Liver (tissue), 9 donors: Measurements from ENCODE around the gene LYRM1. TPM values are rescaled to one million over a fixed set of nuclear protein-coding genes. Genes with fewer than 3 reads are reported as not detected.

ENCODE experiments used
- DNase-seq: peaks from one replicate; pipeline ENCODE4 v3.0.0-alpha.2; 2017; ENCODE audit warnings: low spot score
- H3K27ac ChIP-seq, 2 donors: one replicate each; pipeline ENCODE4 v1.7.0; 2013; ENCODE audit warnings: inconsistent platforms in 2 of 2, low read length in 2 of 2, control low read depth in 1 of 2, low read depth in 1 of 2, mild to moderate bottlenecking in 1 of 2
- H3K27me3 ChIP-seq, 4 donors: one replicate each; pipeline versions ENCODE4 v1.6.1 to v1.7.0; 2013; ENCODE audit warnings: low read length in 3 of 4, inconsistent platforms in 1 of 4, mild to moderate bottlenecking in 1 of 4, moderate library complexity in 1 of 4; ENCODE audit not compliant: control insufficient read depth in 4 of 4, insufficient read depth in 4 of 4
- H3K36me3 ChIP-seq, 4 donors: one replicate each; pipeline versions ENCODE4 v1.6.1 to v1.7.0; 2013; ENCODE audit warnings: low read length in 3 of 4, mild to moderate bottlenecking in 3 of 4, low read depth in 1 of 4, moderate library complexity in 1 of 4; ENCODE audit not compliant: control insufficient read depth in 4 of 4, insufficient read depth in 3 of 4
- H3K4me1 ChIP-seq, 4 donors: one replicate each; pipeline versions ENCODE4 v1.6.1 to v1.7.0; 2013; ENCODE audit warnings: low read length in 3 of 4, mild to moderate bottlenecking in 3 of 4, moderate library complexity in 1 of 4; ENCODE audit not compliant: control insufficient read depth in 4 of 4, insufficient read depth in 4 of 4
- H3K4me3 ChIP-seq, 3 donors: one replicate each; pipeline versions ENCODE4 v1.6.1 to v1.7.0; 2013; ENCODE audit warnings: low read length in 3 of 3, control low read depth in 1 of 3, low read depth in 1 of 3, mild to moderate bottlenecking in 1 of 3
- H3K9ac ChIP-seq, 2 donors: one replicate each; pipeline ENCODE4 v1.7.0; 2013; ENCODE audit warnings: low read length in 2 of 2, mild to moderate bottlenecking in 2 of 2, moderate library complexity in 2 of 2, control low read depth in 1 of 2, low read depth in 1 of 2
- H3K9me3 ChIP-seq, 4 donors: one replicate each; pipeline versions ENCODE4 v1.6.1 to v1.7.0; 2013; ENCODE audit warnings: low read length in 3 of 4; ENCODE audit not compliant: control insufficient read depth in 4 of 4
- EGR1 ChIP-seq, 2 donors: IDR thresholded peaks; 2 replicates each; pipeline ENCODE4 v1.6.1; 2016 to 2018; ENCODE audit warnings: antibody characterized with exemption in 2 of 2, low read depth in 2 of 2
- FOXA1 ChIP-seq: IDR thresholded peaks from 2 replicates; pipeline ENCODE4 v1.6.1; 2016; ENCODE audit warnings: antibody characterized with exemption
- FOXA2 ChIP-seq: IDR thresholded peaks from 2 replicates; pipeline ENCODE4 v1.6.1; 2016; ENCODE audit warnings: antibody characterized with exemption
- GABPA ChIP-seq, 2 donors: IDR thresholded peaks in 1 of 2; conservative IDR thresholded peaks in 1 of 2; 2 replicates each; pipeline ENCODE4 v1.6.1; 2016; ENCODE audit warnings: antibody characterized with exemption in 2 of 2, mild to moderate bottlenecking in 1 of 2, moderate library complexity in 1 of 2
- HNF4A ChIP-seq, 2 donors: conservative IDR thresholded peaks; 2 replicates each; pipeline ENCODE4 v1.6.1; 2016; ENCODE audit warnings: antibody characterized with exemption in 2 of 2, mild to moderate bottlenecking in 2 of 2
- HNF4G ChIP-seq: IDR thresholded peaks from 2 replicates; pipeline ENCODE4 v1.6.1; 2016; ENCODE audit warnings: antibody characterized with exemption
- JUND ChIP-seq, 2 donors: IDR thresholded peaks; 2 replicates each; pipeline ENCODE4 v1.6.1; 2016; ENCODE audit warnings: antibody characterized with exemption in 2 of 2
- NR2F2 ChIP-seq: IDR thresholded peaks from 2 replicates; pipeline ENCODE4 v1.6.1; 2016; ENCODE audit warnings: antibody characterized with exemption
- RAD21 ChIP-seq, 2 donors: IDR thresholded peaks; 2 replicates each; pipeline ENCODE4 v1.6.1; 2016; ENCODE audit warnings: antibody characterized with exemption in 2 of 2, mild to moderate bottlenecking in 2 of 2
- RXRA ChIP-seq, 2 donors: IDR thresholded peaks; 2 replicates each; pipeline ENCODE4 v1.6.1; 2017 to 2018; ENCODE audit warnings: antibody characterized with exemption in 2 of 2, mild to moderate bottlenecking in 1 of 2
- SP1 ChIP-seq: IDR thresholded peaks from 2 replicates; pipeline ENCODE4 v1.6.1; 2018; ENCODE audit warnings: antibody characterized with exemption, mild to moderate bottlenecking
- TAF1 ChIP-seq: conservative IDR thresholded peaks from 2 replicates; pipeline ENCODE4 v1.6.1; 2016; ENCODE audit warnings: antibody characterized with exemption, mild to moderate bottlenecking
- YY1 ChIP-seq: IDR thresholded peaks from 2 replicates; pipeline ENCODE4 v1.6.1; 2016; ENCODE audit warnings: antibody characterized with exemption, mild to moderate bottlenecking
- WGBS: extraction: QIAGEN DNeasy Blood & Tissue Kit; methylation state at CpG from one replicate; pipeline ENCODE4 v1.1.7; 2013; 5-methylcytosine and 5-hydroxymethylcytosine counted together
- polyA plus RNA-seq, 2 donors: library from polyadenylated mRNA; stranded (reverse) in 1 of 2; unstranded in 1 of 2; fragments of 200-250 nt in 1 of 2; fragments of >200 nt in 1 of 2; fragmentation: Nextera tagmentation in 1 of 2; extraction: Ambion mirVana in 1 of 2; gene quantifications; one replicate each; pipeline versions ENCODE4 v1.2.1 to v1.2.3, GENCODE V29; 2013 to 2015
- total RNA-seq, 2 donors: library from RNA; depleted of rRNA; stranded (reverse); fragments of >200 nt; gene quantifications; one replicate each; pipeline ENCODE4 v1.2.3, GENCODE V29; 2014
- TF ChIP-seq, protein P1 (sequence below): IDR thresholded peaks from 2 replicates; pipeline ENCODE4 v1.6.1; 2016; ENCODE audit warnings: antibody characterized with exemption
- TF ChIP-seq, protein P2 (sequence below): IDR thresholded peaks from 2 replicates; pipeline ENCODE4 v1.6.1; 2016; ENCODE audit warnings: antibody characterized with exemption
- TF ChIP-seq, protein P3 (sequence below): IDR thresholded peaks from 2 replicates; pipeline ENCODE4 v1.6.1; 2016; ENCODE audit warnings: antibody characterized with exemption, mild to moderate bottlenecking
- TF ChIP-seq, protein P4 (sequence below): fragments of 150-350 bp; IDR thresholded peaks from 2 replicates; pipeline ENCODE4 v1.5.1; 2017; ENCODE audit warnings: improper control_type of control experiment, low read depth, low read length; ENCODE audit not compliant: missing input control
- TF ChIP-seq, protein P5 (sequence below): IDR thresholded peaks from 2 replicates; pipeline ENCODE4 v1.6.1; 2016; ENCODE audit warnings: antibody characterized with exemption
- donor health status: healthy.
- donor health status: healthy.
- donor health status: healthy.
- donor health status: healthy.
- donor health status: healthy.

The LYRM1 gene
- total and polyA plus RNA-seq, 4 donors = 33.2 to 57.3 (median 50.8) TPM

DNA sequence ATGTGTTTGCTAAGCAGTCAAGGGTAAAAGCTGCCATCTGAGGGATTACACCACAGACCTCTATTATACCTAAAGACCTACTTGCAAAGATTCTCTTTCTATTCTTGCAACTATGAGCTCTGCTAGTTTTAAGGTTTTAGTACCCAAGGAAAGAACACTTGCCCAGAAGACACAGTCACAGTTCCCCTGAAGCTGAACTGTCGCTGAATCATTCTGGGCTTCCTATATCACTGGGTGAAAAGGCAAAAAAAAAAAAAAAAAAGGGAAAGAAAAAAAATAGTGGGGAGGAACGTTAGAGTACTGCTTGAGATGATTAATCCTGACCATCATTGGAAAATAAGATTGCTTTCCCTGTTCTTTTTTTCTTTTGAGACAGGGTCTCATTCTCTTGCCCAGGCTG lies 37.9 kb downstream of the LYRM1 start:
- TF ChIP-seq JUND (IDR thresholded peaks at IDR 0.05) = no peak
- no peak for TF ChIP-seq SP1
- TF ChIP-seq FOXA1 = no peak
- no peak for TF ChIP-seq HNF4A (conservative IDR thresholded peaks at IDR 0.05)
- TF ChIP-seq, protein P1, sequence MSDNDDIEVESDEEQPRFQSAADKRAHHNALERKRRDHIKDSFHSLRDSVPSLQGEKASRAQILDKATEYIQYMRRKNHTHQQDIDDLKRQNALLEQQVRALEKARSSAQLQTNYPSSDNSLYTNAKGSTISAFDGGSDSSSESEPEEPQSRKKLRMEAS = no peak
- no peak for TF ChIP-seq GABPA (IDR thresholded peaks at IDR 0.05 in 1 of 2, conservative IDR thresholded peaks at IDR 0.05 in 1 of 2)
- no peak for TF ChIP-seq YY1
- TF ChIP-seq, protein P2, sequence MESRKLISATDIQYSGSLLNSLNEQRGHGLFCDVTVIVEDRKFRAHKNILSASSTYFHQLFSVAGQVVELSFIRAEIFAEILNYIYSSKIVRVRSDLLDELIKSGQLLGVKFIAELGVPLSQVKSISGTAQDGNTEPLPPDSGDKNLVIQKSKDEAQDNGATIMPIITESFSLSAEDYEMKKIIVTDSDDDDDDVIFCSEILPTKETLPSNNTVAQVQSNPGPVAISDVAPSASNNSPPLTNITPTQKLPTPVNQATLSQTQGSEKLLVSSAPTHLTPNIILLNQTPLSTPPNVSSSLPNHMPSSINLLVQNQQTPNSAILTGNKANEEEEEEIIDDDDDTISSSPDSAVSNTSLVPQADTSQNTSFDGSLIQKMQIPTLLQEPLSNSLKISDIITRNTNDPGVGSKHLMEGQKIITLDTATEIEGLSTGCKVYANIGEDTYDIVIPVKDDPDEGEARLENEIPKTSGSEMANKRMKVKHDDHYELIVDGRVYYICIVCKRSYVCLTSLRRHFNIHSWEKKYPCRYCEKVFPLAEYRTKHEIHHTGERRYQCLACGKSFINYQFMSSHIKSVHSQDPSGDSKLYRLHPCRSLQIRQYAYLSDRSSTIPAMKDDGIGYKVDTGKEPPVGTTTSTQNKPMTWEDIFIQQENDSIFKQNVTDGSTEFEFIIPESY = no peak
- TF ChIP-seq, protein P3, sequence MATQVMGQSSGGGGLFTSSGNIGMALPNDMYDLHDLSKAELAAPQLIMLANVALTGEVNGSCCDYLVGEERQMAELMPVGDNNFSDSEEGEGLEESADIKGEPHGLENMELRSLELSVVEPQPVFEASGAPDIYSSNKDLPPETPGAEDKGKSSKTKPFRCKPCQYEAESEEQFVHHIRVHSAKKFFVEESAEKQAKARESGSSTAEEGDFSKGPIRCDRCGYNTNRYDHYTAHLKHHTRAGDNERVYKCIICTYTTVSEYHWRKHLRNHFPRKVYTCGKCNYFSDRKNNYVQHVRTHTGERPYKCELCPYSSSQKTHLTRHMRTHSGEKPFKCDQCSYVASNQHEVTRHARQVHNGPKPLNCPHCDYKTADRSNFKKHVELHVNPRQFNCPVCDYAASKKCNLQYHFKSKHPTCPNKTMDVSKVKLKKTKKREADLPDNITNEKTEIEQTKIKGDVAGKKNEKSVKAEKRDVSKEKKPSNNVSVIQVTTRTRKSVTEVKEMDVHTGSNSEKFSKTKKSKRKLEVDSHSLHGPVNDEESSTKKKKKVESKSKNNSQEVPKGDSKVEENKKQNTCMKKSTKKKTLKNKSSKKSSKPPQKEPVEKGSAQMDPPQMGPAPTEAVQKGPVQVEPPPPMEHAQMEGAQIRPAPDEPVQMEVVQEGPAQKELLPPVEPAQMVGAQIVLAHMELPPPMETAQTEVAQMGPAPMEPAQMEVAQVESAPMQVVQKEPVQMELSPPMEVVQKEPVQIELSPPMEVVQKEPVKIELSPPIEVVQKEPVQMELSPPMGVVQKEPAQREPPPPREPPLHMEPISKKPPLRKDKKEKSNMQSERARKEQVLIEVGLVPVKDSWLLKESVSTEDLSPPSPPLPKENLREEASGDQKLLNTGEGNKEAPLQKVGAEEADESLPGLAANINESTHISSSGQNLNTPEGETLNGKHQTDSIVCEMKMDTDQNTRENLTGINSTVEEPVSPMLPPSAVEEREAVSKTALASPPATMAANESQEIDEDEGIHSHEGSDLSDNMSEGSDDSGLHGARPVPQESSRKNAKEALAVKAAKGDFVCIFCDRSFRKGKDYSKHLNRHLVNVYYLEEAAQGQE = no peak
- TF ChIP-seq TAF1 = no peak
- no peak for TF ChIP-seq FOXA2
- TF ChIP-seq, protein P4, sequence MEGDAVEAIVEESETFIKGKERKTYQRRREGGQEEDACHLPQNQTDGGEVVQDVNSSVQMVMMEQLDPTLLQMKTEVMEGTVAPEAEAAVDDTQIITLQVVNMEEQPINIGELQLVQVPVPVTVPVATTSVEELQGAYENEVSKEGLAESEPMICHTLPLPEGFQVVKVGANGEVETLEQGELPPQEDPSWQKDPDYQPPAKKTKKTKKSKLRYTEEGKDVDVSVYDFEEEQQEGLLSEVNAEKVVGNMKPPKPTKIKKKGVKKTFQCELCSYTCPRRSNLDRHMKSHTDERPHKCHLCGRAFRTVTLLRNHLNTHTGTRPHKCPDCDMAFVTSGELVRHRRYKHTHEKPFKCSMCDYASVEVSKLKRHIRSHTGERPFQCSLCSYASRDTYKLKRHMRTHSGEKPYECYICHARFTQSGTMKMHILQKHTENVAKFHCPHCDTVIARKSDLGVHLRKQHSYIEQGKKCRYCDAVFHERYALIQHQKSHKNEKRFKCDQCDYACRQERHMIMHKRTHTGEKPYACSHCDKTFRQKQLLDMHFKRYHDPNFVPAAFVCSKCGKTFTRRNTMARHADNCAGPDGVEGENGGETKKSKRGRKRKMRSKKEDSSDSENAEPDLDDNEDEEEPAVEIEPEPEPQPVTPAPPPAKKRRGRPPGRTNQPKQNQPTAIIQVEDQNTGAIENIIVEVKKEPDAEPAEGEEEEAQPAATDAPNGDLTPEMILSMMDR = no peak
- TF ChIP-seq RAD21 (IDR thresholded peaks at IDR 0.05) = no peak
- TF ChIP-seq HNF4G = no peak
- TF ChIP-seq EGR1 (IDR thresholded peaks at IDR 0.05; ENCODE audit: low read depth in 2 of 2) = no peak
- TF ChIP-seq, protein P5, sequence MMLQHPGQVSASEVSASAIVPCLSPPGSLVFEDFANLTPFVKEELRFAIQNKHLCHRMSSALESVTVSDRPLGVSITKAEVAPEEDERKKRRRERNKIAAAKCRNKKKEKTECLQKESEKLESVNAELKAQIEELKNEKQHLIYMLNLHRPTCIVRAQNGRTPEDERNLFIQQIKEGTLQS = no peak
- H3K36me3 ChIP-seq = no peaks in the 10 kb centered on the region
- no peaks in the 10 kb centered on the region for H3K9me3 ChIP-seq
- no peak overlapping the region for H3K27ac ChIP-seq
- H3K27me3 ChIP-seq = no peaks in the 10 kb centered on the region
- no peak overlapping the region for H3K4me3 ChIP-seq
- no peaks in the 10 kb centered on the region for H3K4me1 ChIP-seq
- no peak for DNase-seq
- WGBS = 65% methylated on average over 2 of the region's 2 CpGs
- H3K9ac ChIP-seq = no peak overlapping the region

DNA sequence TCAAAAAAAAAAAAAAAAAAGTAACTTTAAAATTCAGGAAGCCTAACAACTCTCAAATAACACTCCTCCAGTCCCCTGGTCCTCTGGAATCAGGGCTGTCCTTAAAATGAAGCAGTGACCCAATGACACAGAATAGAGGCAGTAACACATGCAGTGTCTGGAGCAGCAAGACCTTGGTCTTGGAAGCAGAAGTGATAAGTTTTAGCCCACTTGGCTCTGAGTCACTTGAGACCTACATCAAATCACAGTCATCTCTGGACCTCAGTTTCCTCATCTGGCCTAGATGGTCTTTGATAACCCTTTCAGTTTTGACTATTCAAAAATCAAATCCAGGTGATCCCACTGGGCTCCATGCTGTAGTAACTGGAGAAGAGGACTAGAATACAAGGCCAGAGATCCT lies 39.0 kb downstream of the LYRM1 start:
- no peaks in the 10 kb centered on the region for H3K4me1 ChIP-seq
- no peak overlapping the region for H3K4me3 ChIP-seq
- DNase-seq = no peak
- no peak overlapping the region for H3K27ac ChIP-seq
- no peaks in the 10 kb centered on the region for H3K27me3 ChIP-seq
- no peaks in the 10 kb centered on the region for H3K9me3 ChIP-seq
- no peak overlapping the region for H3K9ac ChIP-seq
- no peaks in the 10 kb centered on the region for H3K36me3 ChIP-seq
- TF ChIP-seq SP1 (no peak), HNF4G (no peak), GABPA (IDR thresholded peaks at IDR 0.05 in 1 of 2, conservative IDR thresholded peaks at IDR 0.05 in 1 of 2) (no peak), RXRA (IDR thresholded peaks at IDR 0.05) (no peak), FOXA1 (no peak), NR2F2 (no peak), TAF1 (no peak), FOXA2 (no peak), YY1 (no peak), RAD21 (IDR thresholded peaks at IDR 0.05) (no peak)
- TF ChIP-seq, protein P4 = no peak
- TF ChIP-seq, protein P5 = no peak
- TF ChIP-seq, protein P1 = no peak
- TF ChIP-seq, protein P2 = no peak
